Liver (tissue), 9 donors: Measurements from ENCODE around the gene SIGLEC10. TPM values are rescaled to one million over a fixed set of nuclear protein-coding genes. Genes with fewer than 3 reads are reported as not detected.

Source experiments
- DNase-seq: peaks from one replicate; pipeline ENCODE4 v3.0.0-alpha.2; 2017; ENCODE audit warnings: low spot score
- H3K27ac ChIP-seq, 2 donors: one replicate each; pipeline ENCODE4 v1.7.0; 2013; ENCODE audit warnings: inconsistent platforms in 2 of 2, low read length in 2 of 2, control low read depth in 1 of 2, low read depth in 1 of 2, mild to moderate bottlenecking in 1 of 2
- H3K27me3 ChIP-seq, 4 donors: one replicate each; pipeline versions ENCODE4 v1.6.1 to v1.7.0; 2013; ENCODE audit warnings: low read length in 3 of 4, inconsistent platforms in 1 of 4, mild to moderate bottlenecking in 1 of 4, moderate library complexity in 1 of 4; ENCODE audit not compliant: control insufficient read depth in 4 of 4, insufficient read depth in 4 of 4
- H3K36me3 ChIP-seq, 4 donors: one replicate each; pipeline versions ENCODE4 v1.6.1 to v1.7.0; 2013; ENCODE audit warnings: low read length in 3 of 4, mild to moderate bottlenecking in 3 of 4, low read depth in 1 of 4, moderate library complexity in 1 of 4; ENCODE audit not compliant: control insufficient read depth in 4 of 4, insufficient read depth in 3 of 4
- H3K4me1 ChIP-seq, 4 donors: one replicate each; pipeline versions ENCODE4 v1.6.1 to v1.7.0; 2013; ENCODE audit warnings: low read length in 3 of 4, mild to moderate bottlenecking in 3 of 4, moderate library complexity in 1 of 4; ENCODE audit not compliant: control insufficient read depth in 4 of 4, insufficient read depth in 4 of 4
- H3K4me3 ChIP-seq, 3 donors: one replicate each; pipeline versions ENCODE4 v1.6.1 to v1.7.0; 2013; ENCODE audit warnings: low read length in 3 of 3, control low read depth in 1 of 3, low read depth in 1 of 3, mild to moderate bottlenecking in 1 of 3
- H3K9ac ChIP-seq, 2 donors: one replicate each; pipeline ENCODE4 v1.7.0; 2013; ENCODE audit warnings: low read length in 2 of 2, mild to moderate bottlenecking in 2 of 2, moderate library complexity in 2 of 2, control low read depth in 1 of 2, low read depth in 1 of 2
- H3K9me3 ChIP-seq, 4 donors: one replicate each; pipeline versions ENCODE4 v1.6.1 to v1.7.0; 2013; ENCODE audit warnings: low read length in 3 of 4; ENCODE audit not compliant: control insufficient read depth in 4 of 4
- ATF3 ChIP-seq: IDR thresholded peaks from 2 replicates; pipeline ENCODE4 v1.6.1; 2016; ENCODE audit warnings: antibody characterized with exemption
- CTCF ChIP-seq: fragments of 150-350 bp; IDR thresholded peaks from 2 replicates; pipeline ENCODE4 v1.5.1; 2017; ENCODE audit warnings: improper control_type of control experiment, low read depth, low read length; ENCODE audit not compliant: missing input control
- EGR1 ChIP-seq, 2 donors: IDR thresholded peaks; 2 replicates each; pipeline ENCODE4 v1.6.1; 2016 to 2018; ENCODE audit warnings: antibody characterized with exemption in 2 of 2, low read depth in 2 of 2
- FOXA1 ChIP-seq: IDR thresholded peaks from 2 replicates; pipeline ENCODE4 v1.6.1; 2016; ENCODE audit warnings: antibody characterized with exemption
- FOXA2 ChIP-seq: IDR thresholded peaks from 2 replicates; pipeline ENCODE4 v1.6.1; 2016; ENCODE audit warnings: antibody characterized with exemption
- HNF4A ChIP-seq, 2 donors: conservative IDR thresholded peaks; 2 replicates each; pipeline ENCODE4 v1.6.1; 2016; ENCODE audit warnings: antibody characterized with exemption in 2 of 2, mild to moderate bottlenecking in 2 of 2
- HNF4G ChIP-seq: IDR thresholded peaks from 2 replicates; pipeline ENCODE4 v1.6.1; 2016; ENCODE audit warnings: antibody characterized with exemption
- JUND ChIP-seq, 2 donors: IDR thresholded peaks; 2 replicates each; pipeline ENCODE4 v1.6.1; 2016; ENCODE audit warnings: antibody characterized with exemption in 2 of 2
- MAX ChIP-seq: IDR thresholded peaks from 2 replicates; pipeline ENCODE4 v1.6.1; 2016; ENCODE audit warnings: antibody characterized with exemption
- NR2F2 ChIP-seq: IDR thresholded peaks from 2 replicates; pipeline ENCODE4 v1.6.1; 2016; ENCODE audit warnings: antibody characterized with exemption
- RAD21 ChIP-seq, 2 donors: IDR thresholded peaks; 2 replicates each; pipeline ENCODE4 v1.6.1; 2016; ENCODE audit warnings: antibody characterized with exemption in 2 of 2, mild to moderate bottlenecking in 2 of 2
- REST ChIP-seq: IDR thresholded peaks from 2 replicates; pipeline ENCODE4 v1.6.1; 2016; ENCODE audit warnings: antibody characterized with exemption, mild to moderate bottlenecking
- RXRA ChIP-seq, 2 donors: IDR thresholded peaks; 2 replicates each; pipeline ENCODE4 v1.6.1; 2017 to 2018; ENCODE audit warnings: antibody characterized with exemption in 2 of 2, mild to moderate bottlenecking in 1 of 2
- SP1 ChIP-seq: IDR thresholded peaks from 2 replicates; pipeline ENCODE4 v1.6.1; 2018; ENCODE audit warnings: antibody characterized with exemption, mild to moderate bottlenecking
- TAF1 ChIP-seq: conservative IDR thresholded peaks from 2 replicates; pipeline ENCODE4 v1.6.1; 2016; ENCODE audit warnings: antibody characterized with exemption, mild to moderate bottlenecking
- YY1 ChIP-seq: IDR thresholded peaks from 2 replicates; pipeline ENCODE4 v1.6.1; 2016; ENCODE audit warnings: antibody characterized with exemption, mild to moderate bottlenecking
- ZBTB33 ChIP-seq: IDR thresholded peaks from 2 replicates; pipeline ENCODE4 v1.6.1; 2016; ENCODE audit warnings: antibody characterized with exemption
- WGBS: extraction: QIAGEN DNeasy Blood & Tissue Kit; methylation state at CpG from one replicate; pipeline ENCODE4 v1.1.7; 2013; 5-methylcytosine and 5-hydroxymethylcytosine counted together
- polyA plus RNA-seq, 2 donors: library from polyadenylated mRNA; stranded (reverse) in 1 of 2; unstranded in 1 of 2; fragments of 200-250 nt in 1 of 2; fragments of >200 nt in 1 of 2; fragmentation: Nextera tagmentation in 1 of 2; extraction: Ambion mirVana in 1 of 2; gene quantifications; one replicate each; pipeline versions ENCODE4 v1.2.1 to v1.2.3, GENCODE V29; 2013 to 2015
- total RNA-seq, 2 donors: library from RNA; depleted of rRNA; stranded (reverse); fragments of >200 nt; gene quantifications; one replicate each; pipeline ENCODE4 v1.2.3, GENCODE V29; 2014
- donor health status: healthy.
- donor health status: healthy.
- donor health status: healthy.
- donor health status: healthy.
- donor health status: healthy.

SIGLEC10 gene
- total and polyA plus RNA-seq, 4 donors: 1.7 to 8.4 (median 6.5) TPM

GRCh38 chr19:51386882-51387520 lies 30.4 kb downstream of the SIGLEC10 start (continued):
- TF ChIP-seq YY1: no peak
- TF ChIP-seq HNF4G: no peak

- no peak for DNase-seq
- Histone ChIP-seq H3K9ac (no peak overlapping the region), H3K4me3 (no peak overlapping the region), H3K4me1 (no peaks in the 10 kb centered on the region), H3K36me3 (no peaks in the 10 kb centered on the region), H3K27me3 (no peaks in the 10 kb centered on the region), H3K27ac (no peak overlapping the region), H3K9me3 (peaks cover 0 to 2% (median 0%) of the 10 kb centered on the region in 4 donors)
- 96% methylated on average over 4 of the region's 4 CpGs for WGBS
- TF ChIP-seq SP1 (no peak), FOXA1 (no peak), RXRA (IDR thresholded peaks at IDR 0.05) (no peak), YY1 (no peak), ATF3 (no peak), HNF4A (conservative IDR thresholded peaks at IDR 0.05) (no peak), NR2F2 (no peak), CTCF (no peak), REST (no peak), FOXA2 (no peak), MAX (no peak), TAF1 (no peak), RAD21 (IDR thresholded peaks at IDR 0.05) (no peak), HNF4G (no peak), EGR1 (IDR thresholded peaks at IDR 0.05; ENCODE audit: low read depth in 2 of 2) (no peak)
Observed at GRCh38 chr19:51382004-51382403, 35.4 kb downstream of the SIGLEC10 start.

GRCh38 chr19:51380379-51380778 lies 37.1 kb downstream of the SIGLEC10 start:
- Histone ChIP-seq H3K4me3 (no peak overlapping the region), H3K36me3 (no peaks in the 10 kb centered on the region), H3K27ac (no peak overlapping the region), H3K4me1 (no peaks in the 10 kb centered on the region), H3K9me3 (peaks cover 0 to 2% (median 0%) of the 10 kb centered on the region in 4 donors), H3K27me3 (no peaks in the 10 kb centered on the region), H3K9ac (no peak overlapping the region)
- 94% methylated on average over 9 of the region's 9 CpGs for WGBS
- DNase-seq: no peak
- TF ChIP-seq JUND (IDR thresholded peaks at IDR 0.05): no peak
- no peak for TF ChIP-seq FOXA2
- no peak for TF ChIP-seq HNF4A (conservative IDR thresholded peaks at IDR 0.05)
- TF ChIP-seq HNF4G: no peak
- TF ChIP-seq ATF3: no peak
- no peak for TF ChIP-seq REST
- no peak for TF ChIP-seq ZBTB33
- TF ChIP-seq NR2F2: no peak
